Ovary (tissue), 3 donors: Measurements from ENCODE around the gene CCDC182.
A peak's percentile ranks its signal among the peaks of the same experiment; 100 is the strongest.

Experiments used
- CTCF ChIP-seq, 3 donors: fragments of 450-650 bp in 2 of 3; fragments of 200-600 bp in 1 of 3; IDR thresholded peaks; one replicate each; pipeline versions ENCODE4 v1.5.1 to v1.8.0; 2016 to 2022; ENCODE audit warnings: antibody characterized with exemption in 3 of 3, mild to moderate bottlenecking in 1 of 3
- EP300 ChIP-seq: sonication (generic); formaldehyde crosslinking; IDR thresholded peaks from one replicate; pipeline ENCODE4 v1.6.1; 2017; ENCODE audit warnings: antibody characterized with exemption
- POLR2A ChIP-seq: fragments of 450-650 bp; IDR thresholded peaks from one replicate; pipeline ENCODE4 v1.6.1; 2017; ENCODE audit warnings: antibody characterized with exemption, mild to moderate bottlenecking, moderate library complexity
- donor health status: DM: no; HTN: no; CAD: no.

GRCh38 chr17:57747221-57748017 is 2.3 kb upstream of the CCDC182 start:
- peak; percentile 65 to 74 (median 71) for TF ChIP-seq CTCF (IDR thresholded peaks at IDR 0.05)
- no peak for TF ChIP-seq EP300
- TF ChIP-seq POLR2A: no peak
